ENCODE results near the gene C4orf50.
"Not testable (repeated sequence)": the region's sequence is repeated elsewhere in the genome, so short reads cannot be mapped to it uniquely, and the experiment has no call there.

The C4orf50 gene

GRCh38 chr4:6011271-6011671, 7.0 kb downstream of the C4orf50 start:
- H3K4me3 ChIP-seq (replicated peaks; ENCODE audit: low read depth, low read length) = no peak overlapping the region
- TF ChIP-seq, protein P1, sequence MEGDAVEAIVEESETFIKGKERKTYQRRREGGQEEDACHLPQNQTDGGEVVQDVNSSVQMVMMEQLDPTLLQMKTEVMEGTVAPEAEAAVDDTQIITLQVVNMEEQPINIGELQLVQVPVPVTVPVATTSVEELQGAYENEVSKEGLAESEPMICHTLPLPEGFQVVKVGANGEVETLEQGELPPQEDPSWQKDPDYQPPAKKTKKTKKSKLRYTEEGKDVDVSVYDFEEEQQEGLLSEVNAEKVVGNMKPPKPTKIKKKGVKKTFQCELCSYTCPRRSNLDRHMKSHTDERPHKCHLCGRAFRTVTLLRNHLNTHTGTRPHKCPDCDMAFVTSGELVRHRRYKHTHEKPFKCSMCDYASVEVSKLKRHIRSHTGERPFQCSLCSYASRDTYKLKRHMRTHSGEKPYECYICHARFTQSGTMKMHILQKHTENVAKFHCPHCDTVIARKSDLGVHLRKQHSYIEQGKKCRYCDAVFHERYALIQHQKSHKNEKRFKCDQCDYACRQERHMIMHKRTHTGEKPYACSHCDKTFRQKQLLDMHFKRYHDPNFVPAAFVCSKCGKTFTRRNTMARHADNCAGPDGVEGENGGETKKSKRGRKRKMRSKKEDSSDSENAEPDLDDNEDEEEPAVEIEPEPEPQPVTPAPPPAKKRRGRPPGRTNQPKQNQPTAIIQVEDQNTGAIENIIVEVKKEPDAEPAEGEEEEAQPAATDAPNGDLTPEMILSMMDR (IDR thresholded peaks at IDR 0.05; ENCODE audit: low read depth, low read length, missing control alignments) = no peak
- DNase-seq (ENCODE audit: extremely low read depth, low read depth) = no peak

DNA sequence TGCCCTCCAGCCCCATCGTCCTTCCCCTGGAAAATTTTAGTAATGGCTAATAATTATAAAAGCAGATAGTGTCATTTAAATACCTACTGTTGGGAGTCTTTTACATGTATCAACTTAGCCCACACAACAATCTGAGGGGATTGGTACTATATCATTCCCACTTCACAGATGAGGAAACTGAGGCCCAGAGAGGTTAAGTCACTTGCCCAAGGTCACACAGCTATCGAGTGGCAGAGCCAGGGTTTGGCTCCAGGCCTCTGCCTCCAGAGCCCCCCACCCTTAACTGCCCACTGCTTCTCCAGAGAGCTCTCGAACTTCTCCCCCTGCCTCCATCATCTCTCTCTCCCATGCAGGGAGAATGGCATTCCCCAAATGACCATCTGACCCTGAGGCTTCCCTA, 7.4 kb downstream of the C4orf50 start:
- no peak overlapping the region for H3K4me3 ChIP-seq (replicated peaks; ENCODE audit: low read depth, low read length)
- TF ChIP-seq, protein P1 (IDR thresholded peaks at IDR 0.05; ENCODE audit: low read depth, low read length, missing control alignments) = no peak
- DNase-seq (ENCODE audit: extremely low read depth, low read depth) = no peak

DNA sequence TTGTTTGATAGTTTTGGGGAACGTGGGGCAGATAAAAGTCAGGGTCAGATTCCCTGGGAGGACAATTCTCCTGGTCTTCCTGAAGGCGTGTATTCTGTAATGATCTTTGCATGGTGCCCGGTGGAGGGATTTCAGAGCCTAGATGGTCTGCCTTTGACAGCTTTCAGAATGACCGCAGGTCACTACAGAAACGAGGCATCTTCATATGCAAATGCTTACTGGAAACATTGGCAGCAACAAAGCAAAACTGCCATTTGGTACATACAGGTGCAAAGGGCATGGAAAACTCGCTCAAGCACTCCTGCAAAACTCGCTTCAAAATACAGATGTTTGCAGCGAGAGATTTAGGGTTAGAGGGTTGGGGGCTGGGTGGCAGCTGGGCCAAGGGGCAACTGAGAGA, 8.8 kb downstream of the C4orf50 start:
- DNase-seq (ENCODE audit: extremely low read depth, low read depth) = no peak
- TF ChIP-seq, protein P1 (IDR thresholded peaks at IDR 0.05; ENCODE audit: low read depth, low read length, missing control alignments) = no peak
- H3K4me3 ChIP-seq (replicated peaks; ENCODE audit: low read depth, low read length) = no peak overlapping the region

- TF ChIP-seq, protein P1 (IDR thresholded peaks at IDR 0.05; ENCODE audit: low read depth, low read length, missing control alignments) = no peak
- no peak overlapping the region for H3K4me3 ChIP-seq (replicated peaks; ENCODE audit: low read depth, low read length)
- no peak for DNase-seq (ENCODE audit: extremely low read depth, low read depth)
These were observed 9.4 kb downstream of the C4orf50 start for GRCh38 chr4:6008766-6009385.

- TF ChIP-seq, protein P1 (IDR thresholded peaks at IDR 0.05; ENCODE audit: low read depth, low read length, missing control alignments) = peak; percentile 3
- no peak overlapping the region for H3K4me3 ChIP-seq (replicated peaks; ENCODE audit: low read depth, low read length)
- DNase-seq (ENCODE audit: extremely low read depth, low read depth) = no peak
These were observed 10.1 kb downstream of the C4orf50 start for GRCh38 chr4:6008092-6008551.

- TF ChIP-seq, protein P1 (IDR thresholded peaks at IDR 0.05; ENCODE audit: low read depth, low read length, missing control alignments) = no peak
- H3K4me3 ChIP-seq (replicated peaks; ENCODE audit: low read depth, low read length) = no peak overlapping the region
- DNase-seq (ENCODE audit: extremely low read depth, low read depth) = no peak
These were observed 13.1 kb downstream of the C4orf50 start for GRCh38 chr4:6005175-6005574.

DNA sequence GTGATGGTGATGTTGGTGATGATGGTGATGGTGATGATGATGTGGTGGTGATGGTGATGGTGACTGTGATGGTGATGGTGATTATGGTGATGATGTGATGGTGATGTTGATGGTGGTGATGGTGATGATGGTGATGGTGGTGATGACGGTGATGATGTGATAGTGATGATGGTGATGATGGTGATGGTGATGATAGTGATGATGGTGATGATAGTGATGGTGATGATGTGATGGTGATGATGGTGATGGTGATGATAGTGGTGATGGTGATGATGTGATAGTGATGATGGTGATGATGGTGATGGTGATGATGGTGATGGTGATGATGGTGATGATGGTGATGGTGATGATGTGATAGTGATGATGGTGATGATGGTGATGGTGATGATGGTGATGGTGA, 14.7 kb downstream of the C4orf50 start:
- not testable (repeated sequence) for H3K4me3 ChIP-seq (replicated peaks; ENCODE audit: low read depth, low read length); DNase-seq (ENCODE audit: extremely low read depth, low read depth)

All from HFF-Myc (cell line).